ENCODE data around the gene SOS1.
"Not testable (repeated sequence)": the region's sequence is repeated elsewhere in the genome, so short reads cannot be mapped to it uniquely, and the experiment has no call there.

The SOS1 gene

DNA sequence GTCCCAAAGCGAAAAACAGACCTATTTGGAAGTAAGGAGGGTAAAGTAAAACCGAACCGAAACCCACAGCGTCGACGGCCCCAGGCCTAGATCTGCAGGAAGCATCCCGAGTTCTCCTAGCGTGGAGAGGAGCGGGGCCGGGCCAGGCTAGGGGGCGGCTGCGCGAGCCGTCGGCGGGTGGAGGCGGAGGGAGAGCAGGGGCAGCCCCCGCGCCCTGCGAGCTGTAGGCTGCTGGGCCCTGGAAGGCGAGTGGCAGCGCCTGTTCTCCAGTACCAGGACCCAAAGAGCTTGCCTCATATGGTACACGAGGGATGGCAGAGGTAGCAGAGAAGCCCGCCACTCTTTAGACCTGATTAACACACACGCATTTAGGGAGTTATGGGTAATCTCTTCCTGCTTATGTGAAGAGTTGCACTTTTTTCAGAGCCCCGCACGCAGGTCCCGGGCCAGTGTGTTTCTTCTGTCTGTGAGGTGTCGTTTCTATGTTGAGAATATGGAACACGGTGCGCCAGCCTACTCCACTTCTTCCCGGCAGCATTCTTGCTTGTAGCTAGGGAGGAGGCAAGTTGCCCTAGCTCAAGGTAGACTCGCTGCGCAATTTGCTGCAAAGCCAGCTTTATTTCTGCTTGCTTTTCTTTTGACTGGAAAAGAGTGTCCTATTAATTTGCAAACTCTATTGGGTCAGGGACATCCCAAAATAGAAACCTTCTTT lies 160.1 kb downstream of the SOS1 start:
- no peak for DNase-seq

DNA sequence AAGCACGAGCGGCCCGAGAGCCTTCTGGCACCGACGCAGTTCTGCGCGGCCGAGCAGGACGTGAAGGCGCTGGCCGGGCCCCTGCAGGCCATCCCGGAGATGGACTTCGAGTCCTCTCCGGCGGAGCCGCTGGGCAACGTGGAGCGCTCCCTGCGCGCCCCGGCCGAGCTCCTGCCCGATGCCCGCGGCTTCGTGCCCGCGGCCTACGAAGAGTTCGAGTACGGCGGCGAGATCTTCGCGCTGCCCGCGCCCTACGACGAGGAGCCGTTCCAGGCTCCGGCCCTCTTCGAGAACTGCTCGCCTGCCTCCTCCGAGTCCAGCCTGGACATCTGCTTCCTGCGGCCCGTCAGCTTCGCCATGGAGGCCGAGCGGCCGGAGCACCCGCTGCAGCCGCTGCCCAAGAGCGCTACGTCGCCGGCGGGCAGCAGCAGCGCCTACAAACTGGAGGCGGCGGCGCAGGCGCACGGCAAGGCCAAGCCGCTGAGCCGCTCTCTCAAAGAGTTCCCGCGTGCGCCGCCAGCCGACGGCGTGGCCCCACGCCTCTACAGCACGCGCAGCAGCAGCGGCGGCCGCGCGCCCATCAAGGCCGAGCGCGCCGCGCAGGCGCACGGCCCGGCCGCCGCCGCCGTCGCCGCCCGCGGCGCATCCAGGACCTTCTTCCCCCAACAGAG lies 160.8 kb downstream of the SOS1 start:
- no peak for DNase-seq

DNA sequence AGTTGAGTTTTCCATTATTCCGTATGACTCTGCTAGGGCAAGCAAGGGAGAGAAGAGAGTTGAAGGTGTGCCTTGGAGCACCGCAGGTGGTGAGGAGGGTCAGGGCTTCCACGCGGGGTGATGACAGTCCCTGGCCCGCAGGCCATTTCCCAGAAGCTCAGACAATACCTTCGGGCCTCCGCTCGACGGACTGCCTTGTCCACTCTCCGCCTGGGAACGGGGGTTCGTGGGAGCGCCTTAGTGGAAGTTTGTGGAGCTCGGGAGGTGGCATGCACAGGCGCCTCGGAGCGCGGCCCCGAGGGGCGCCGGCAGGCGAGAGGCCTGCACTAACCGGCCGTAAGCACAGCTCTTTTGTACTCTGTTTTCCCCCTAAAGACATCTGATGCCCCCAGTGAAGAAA lies 161.4 kb downstream of the SOS1 start:
- DNase-seq = no peak

DNA sequence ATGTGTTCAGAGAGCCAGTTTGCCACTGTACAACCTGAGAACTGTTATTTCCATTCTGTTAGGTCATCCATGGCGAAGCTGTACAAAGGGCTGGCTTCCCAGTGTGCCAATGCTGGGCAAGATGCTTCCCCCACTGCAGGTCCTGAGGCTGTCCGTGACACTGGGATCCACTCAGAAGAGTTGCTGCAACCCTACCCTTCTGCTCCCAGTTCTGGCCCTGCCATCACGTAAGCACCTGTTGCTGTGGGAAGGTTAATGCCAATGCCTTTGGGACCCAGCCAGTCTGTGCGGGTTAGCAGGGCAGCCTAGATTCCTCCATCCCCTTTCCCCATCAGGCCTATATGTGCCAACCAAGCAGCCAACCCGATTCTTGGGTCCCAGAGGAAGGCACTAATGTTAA lies 162.9 kb downstream of the SOS1 start:
- no peak for DNase-seq

DNA sequence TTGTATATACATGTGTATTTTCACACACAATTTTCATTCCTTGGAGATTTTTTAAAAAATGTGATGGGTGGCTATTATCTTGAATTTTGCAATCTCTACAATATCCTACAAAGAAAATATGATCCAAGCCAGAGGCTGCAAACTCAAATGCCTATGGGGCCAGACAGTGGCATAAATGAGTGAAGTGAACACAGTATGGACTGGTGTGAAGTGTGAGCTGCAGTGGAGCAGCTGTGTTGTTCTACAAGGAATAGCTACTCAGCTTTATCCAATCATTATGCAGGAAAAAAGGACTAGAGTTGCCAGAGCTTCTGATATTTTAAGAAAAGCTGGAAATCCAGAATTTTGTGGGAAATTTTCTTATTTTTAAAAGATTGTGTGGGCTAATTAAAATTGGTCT lies 169.1 kb downstream of the SOS1 start:
- no peak for DNase-seq

DNA sequence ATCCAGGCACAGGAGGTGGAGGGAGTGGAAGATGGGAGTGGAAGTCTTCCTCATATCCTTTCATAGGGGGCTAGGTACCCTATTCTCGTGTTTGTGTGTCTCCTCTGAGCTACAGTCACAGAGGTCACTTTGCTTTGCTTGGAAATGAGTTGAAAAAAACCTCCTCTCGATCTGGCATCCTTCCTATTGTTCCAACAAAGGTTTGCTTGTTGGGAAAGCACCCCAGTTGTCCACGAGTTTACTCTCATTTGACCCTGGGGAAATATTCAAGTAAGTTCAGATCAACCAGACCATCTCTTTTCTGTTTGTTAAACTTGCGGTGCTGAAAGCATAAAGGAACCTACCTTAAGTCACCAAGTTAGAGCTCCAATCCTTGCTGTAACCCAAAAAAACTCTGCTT lies 171.9 kb downstream of the SOS1 start:
- DNase-seq = no peak

DNA sequence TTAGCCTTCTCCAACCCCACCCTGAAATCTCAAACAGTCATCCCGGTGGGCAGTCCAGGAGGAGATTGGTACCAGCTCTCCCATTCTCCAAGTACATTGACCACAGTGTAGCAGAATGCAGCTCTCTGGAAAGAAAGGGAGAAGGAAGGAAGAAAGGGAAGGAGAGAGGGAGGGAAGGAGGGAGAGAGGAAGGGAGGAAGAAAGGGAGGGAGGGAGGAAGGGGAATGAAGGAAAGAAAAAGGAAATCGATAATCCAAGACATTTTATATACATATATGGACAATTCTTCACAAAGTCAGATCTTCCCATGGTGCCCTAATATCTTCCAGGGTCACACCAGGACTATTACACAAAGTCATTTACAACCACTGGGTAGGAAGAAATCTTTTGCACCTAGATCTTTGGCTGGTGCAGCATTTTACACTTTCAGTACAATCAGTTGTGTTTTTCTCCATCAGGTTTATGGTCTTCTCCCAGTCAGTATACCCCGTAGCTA lies 172.4 kb downstream of the SOS1 start:
- no peak for DNase-seq

DNA sequence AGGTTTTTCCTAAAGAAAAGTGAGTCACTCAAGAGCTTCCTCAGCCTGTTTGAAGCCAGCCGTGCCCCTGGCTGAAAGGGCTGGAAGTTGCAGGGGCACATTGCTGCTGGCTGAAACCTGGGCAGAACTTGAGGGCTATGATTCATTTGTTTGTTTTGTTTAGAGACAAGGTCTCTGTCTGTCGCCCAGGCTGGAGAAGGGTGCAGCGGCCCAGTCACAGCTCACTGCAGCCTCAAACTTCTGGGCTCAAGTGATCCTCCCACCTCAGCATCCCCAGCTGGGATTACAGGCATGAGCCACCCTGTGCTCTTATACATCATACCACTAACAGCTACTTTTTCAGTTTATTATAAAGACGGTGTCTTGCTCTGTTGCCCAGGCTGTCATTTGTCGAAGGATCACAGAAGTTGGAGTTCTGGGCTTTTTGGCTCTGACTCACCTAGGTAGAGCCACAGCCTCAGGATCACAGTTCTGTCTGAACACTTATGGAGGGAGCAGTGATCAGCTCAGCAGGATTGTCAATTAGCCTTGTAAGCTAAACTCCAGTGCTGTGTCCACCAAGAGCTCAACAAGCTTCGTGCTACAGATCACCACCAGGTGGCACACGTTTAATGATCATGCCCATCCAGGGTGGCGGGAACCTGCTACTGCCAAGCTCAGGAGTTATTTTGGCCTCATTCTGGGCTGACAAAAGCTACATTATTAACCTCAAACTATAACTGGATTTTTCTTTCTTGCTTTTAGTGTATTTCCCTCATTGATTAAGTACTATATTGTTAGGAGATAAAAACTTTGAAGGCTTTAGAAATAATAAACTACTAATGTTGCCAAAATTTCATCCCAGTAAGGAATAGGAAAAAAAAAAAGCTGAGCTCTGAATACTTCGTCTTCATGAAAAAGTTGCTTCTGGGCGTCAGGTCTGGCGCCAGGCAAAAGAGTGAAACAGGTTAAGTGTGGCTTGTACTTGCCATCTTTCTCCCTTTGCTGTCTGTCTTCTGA lies 173.3 kb downstream of the SOS1 start:
- peak; percentile 29 for DNase-seq

DNA sequence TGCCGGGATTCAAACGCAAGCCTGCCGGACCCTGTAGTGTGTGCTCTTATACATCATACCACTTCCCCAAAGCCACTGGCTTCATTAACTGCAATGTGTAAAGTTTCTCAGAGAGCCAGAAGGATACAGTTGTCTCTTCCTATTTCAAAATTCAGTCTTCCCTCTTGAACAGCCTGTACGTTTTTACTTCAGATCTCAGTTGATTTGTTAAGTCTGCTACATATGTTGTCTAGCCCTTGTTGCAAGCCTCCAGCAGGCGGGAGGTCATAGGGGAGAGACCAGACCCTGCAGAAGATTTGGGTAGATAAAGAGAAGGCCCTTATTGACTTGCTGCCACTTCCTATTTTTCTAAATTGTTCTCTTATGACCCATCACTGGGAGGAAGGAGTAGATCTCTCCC lies 174.9 kb downstream of the SOS1 start:
- DNase-seq = no peak

DNA sequence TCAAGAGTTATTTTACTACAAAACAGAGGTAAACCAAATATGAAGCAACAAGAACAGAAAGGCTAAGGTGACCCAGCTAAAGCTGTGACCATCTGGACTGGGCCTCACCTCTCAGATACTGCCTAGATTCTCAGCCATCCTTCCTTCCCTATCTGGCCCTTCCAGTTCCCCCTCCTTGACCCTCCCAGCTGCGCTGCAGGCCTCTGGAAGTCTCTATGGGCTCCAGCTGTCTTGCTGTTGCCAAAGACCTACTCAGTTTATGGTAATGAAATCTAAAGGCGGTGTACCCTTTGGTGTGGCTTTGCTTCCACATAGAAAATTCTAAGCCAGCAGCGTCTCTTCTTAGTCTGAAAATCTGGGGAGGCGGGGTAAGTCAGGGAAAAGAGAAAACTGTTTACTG lies 175.5 kb downstream of the SOS1 start:
- no peak for DNase-seq

DNA sequence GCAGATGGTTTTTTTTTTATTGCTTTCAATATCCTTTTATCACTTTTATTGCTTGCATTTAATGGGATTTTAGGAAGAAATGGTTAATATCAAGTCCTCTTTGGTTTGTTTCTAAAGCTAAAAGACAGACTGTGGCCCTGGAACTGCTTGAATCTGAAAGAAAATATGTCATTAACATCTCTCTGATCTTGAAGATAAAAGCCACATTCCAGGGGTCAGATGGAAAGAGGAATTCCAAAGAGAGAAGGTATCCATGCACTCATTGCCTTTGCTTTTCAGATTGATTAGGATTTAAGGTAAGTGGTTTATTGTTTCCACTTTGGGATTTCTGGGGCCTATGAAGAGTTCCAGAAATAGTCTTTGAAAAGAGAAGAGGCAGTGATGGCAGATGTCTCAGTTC lies 177.1 kb downstream of the SOS1 start:
- DNase-seq = no peak

DNA sequence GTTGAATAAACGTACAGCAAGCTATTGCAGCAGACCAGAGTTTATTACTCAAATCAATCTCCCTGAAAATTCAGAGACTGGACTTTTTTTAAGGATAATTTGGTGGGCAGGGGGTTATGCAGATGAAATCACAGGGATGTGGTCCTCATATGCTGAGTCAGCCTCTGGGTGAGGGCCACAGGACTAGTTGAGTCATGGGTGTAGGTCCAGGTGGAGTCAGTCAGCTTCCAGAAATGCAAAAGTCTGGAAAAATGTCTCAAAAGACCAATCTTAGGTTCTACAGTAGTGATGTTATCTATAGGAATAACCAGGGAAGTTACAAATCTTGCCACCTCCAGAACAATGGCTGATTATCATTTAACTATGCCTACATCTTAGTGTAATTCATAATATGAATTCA lies 180.1 kb downstream of the SOS1 start:
- no peak for DNase-seq

DNA sequence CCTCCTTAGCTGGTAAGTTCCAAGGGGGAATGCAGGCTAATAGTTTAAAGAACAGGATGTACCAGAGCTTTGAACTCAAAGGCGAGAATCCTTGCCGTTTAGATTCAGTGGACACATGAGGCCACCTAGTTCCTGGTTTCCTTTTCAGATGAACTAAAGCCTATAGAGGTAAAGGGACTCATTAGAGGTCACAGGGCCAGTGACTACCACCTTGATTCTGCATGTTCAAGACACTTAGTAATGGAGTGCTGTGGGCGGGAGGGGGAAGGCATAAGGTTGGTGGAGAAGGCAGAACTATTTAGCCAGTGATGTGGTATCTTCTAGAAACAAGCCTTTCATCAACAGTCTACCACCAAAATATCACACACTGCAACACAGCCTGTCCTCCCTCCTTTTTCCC lies 183.3 kb downstream of the SOS1 start:
- no peak for DNase-seq

DNA sequence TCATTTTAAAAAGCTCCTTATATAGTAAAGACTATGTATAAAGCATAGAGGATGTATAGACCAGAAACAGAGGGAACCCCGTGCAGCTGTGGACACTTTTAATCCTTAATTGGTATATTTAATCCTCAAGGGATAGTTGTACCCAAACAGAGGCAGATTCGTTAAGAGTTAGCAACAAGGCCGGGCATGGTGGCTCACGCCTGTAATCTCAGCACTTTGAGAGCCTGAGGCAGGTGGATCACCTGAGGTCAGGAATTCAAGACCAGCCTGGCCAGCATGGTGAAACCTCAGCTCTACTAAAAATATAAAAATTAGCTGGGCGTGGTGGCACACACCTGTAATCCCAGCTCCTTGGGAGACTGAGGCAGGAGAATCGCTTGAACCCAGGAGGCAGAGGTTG lies 184.3 kb downstream of the SOS1 start:
- DNase-seq = not testable (repeated sequence)

DNA sequence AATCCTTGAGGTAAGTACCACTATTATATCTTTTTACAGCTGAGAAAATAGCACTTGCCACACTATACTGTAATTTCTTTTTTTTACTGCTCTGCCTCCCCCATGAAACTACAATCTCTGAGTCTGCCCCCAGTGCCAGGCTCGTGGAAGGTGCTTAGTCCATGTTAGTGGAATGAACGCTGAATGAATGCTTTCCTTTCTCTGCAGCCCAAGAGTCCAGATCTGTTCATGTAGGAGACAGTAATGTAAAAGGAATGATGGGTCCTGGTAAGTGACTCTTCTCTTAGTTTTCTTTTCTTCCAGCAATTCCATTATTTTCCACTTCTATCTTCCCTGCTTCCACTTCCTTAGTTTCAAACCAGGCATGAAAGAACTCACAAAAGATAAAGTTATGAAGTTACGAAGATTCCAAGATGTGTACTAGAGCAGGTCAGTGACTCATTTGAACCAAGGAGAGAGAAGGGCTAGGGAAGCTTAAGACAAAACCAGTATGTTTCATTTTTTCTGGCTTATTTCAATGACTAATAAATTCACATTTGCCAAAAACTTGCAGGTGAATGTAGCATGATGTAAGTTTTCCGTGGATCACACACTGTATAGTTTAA lies 185.2 kb downstream of the SOS1 start:
- DNase-seq = no peak

DNA sequence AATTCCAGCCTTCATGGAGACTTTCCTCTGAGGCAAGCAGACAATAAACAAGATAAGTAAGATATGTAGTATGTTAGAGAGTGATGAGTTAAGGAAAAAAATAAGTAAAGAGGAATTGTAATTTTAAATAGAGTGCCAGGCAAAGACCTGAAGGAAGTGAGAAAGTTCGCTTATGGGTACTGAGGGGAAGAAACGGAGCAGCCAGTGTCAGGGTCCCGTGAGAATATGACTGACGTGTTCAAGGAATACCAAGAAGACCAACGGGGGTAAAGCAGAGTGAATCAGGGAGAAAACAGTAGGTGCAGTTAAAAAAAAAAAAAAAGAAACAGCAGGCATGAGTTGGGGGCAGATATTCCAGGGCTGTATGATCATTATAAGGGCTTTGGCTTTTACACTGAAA lies 186.1 kb downstream of the SOS1 start:
- DNase-seq = no peak

DNA sequence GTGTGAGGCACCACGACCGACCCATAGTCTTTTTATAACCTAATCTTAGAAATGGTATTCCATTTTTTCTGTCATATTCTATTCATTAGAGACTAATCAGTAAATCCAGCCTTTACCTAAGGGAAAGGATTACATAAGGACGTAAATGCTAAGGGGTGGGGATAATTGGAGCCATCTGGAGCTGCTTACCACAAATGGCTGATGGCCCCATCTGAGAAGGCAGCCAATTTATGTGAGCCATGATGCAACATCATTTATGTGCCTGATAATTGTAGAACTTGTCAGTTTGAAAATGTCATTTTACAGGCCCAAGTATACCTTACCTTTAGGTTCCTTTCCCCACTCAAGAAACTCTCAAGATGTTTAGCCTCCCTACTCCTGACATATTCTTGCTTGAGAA lies 187.2 kb downstream of the SOS1 start:
- DNase-seq = no peak

DNA sequence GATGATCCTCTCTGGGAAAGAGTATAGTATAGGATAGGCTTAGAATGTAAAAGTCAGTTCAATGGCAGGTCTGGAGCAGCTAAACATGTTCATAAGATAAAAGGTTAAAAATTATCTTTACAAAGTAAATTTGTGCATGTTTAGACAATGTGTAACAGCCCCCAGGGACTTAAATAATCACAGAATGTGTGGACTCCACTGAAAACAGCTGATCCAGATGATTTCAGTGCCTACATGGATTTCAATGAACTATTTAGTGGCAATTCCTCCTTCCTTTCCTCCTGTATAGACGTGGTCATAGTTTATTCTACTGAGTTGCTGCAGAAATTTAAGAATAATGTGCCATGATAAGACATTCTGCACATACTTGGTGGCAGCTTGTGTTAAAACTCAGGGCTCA lies 188.3 kb downstream of the SOS1 start:
- no peak for DNase-seq

All from NCI-H2029 treated with DMSO at 0.1 percent for 48 hours (cell line).